ENCODE results near the gene RIMS1. TPM values are rescaled to one million over a fixed set of nuclear protein-coding genes. Genes with fewer than 3 reads are reported as not detected.

The RIMS1 gene
- total and polyA plus RNA-seq, 2 experiments from 2014 or later = 0.29 to 0.92 TPM

DNA sequence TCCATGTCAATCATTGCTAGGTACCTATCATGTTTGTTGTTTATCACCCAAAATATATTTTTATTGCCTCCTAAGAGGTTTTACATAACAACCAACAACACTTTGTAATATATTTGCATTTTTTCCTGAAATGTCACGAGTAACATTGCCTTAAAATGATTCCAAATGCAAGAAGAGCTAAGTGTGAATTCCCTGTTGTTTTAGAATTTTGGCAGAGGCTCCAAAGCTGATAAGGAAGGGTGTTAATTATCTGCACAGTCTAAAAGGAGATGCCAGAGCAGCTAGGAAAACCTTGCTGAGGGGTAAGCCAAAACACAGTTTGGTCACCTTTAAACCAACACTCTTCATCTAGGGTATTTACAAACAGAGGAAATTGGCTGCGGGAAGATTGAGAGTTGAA, 533.6 kb downstream of the RIMS1 start:
- H3K4me1 ChIP-seq (ENCODE audit: low read depth) = peaks cover 14% of the 10 kb centered on the region
- no peaks in the 10 kb centered on the region for H3K27me3 ChIP-seq
- H3K36me3 ChIP-seq = no peaks in the 10 kb centered on the region
- TF ChIP-seq, protein P1, sequence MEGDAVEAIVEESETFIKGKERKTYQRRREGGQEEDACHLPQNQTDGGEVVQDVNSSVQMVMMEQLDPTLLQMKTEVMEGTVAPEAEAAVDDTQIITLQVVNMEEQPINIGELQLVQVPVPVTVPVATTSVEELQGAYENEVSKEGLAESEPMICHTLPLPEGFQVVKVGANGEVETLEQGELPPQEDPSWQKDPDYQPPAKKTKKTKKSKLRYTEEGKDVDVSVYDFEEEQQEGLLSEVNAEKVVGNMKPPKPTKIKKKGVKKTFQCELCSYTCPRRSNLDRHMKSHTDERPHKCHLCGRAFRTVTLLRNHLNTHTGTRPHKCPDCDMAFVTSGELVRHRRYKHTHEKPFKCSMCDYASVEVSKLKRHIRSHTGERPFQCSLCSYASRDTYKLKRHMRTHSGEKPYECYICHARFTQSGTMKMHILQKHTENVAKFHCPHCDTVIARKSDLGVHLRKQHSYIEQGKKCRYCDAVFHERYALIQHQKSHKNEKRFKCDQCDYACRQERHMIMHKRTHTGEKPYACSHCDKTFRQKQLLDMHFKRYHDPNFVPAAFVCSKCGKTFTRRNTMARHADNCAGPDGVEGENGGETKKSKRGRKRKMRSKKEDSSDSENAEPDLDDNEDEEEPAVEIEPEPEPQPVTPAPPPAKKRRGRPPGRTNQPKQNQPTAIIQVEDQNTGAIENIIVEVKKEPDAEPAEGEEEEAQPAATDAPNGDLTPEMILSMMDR (IDR thresholded peaks at IDR 0.05; ENCODE audit: low read depth, low read length) = no peak
- no peak overlapping the region for H3K27ac ChIP-seq
- H3K9me3 ChIP-seq (ENCODE audit: low read depth) = no peaks in the 10 kb centered on the region
- no peak for DNase-seq (ENCODE audit: low read depth in 1 of 2, low spot score in 1 of 2)
- H3K4me3 ChIP-seq = no peak overlapping the region

DNA sequence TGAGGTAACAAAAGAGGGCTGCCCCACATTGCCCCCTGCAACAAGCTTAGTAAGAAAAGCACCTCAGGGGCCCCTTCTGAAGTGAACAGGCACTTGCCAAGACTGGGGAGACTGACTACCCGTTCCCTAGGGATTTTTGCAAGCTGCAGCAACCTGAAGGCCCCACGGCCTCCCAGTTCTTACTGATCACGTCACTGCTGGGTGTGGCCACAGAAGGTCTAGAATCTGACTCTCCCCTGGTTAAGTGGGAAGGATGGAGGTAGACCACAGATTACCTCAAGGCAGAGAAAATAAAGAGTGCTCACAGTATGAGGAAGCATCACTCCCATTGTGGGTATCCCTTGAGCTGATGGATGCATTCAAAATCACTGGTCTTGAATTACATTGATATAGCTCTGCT, 534.1 kb downstream of the RIMS1 start:
- Histone ChIP-seq H3K9me3 (ENCODE audit: low read depth) (no peaks in the 10 kb centered on the region), H3K4me1 (ENCODE audit: low read depth) (peaks cover 14% of the 10 kb centered on the region), H3K27me3 (no peaks in the 10 kb centered on the region), H3K36me3 (no peaks in the 10 kb centered on the region), H3K27ac (no peak overlapping the region), H3K4me3 (no peak overlapping the region)
- TF ChIP-seq, protein P1 (IDR thresholded peaks at IDR 0.05; ENCODE audit: low read depth, low read length) = no peak
- no peak for DNase-seq (ENCODE audit: low read depth in 1 of 2, low spot score in 1 of 2)

DNA sequence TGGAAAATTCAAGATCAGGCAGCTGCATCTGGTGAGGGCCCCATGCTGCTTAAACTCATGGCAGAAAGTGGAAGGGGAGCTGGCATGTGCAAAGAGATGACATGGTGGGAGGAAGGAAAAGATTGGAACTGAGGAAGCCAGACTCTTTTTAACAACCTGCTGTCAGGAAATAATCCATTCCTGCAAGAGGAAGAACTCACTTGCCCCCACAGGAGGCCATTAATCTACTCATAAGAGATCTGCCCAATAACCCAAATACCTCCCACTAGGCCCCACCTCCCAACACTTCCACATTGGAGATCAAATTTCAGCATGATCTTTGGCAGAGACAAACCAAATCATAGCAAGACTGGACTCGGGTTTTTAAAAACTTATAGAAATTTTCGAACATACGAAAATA, 535.0 kb downstream of the RIMS1 start:
- Histone ChIP-seq H3K36me3 (no peaks in the 10 kb centered on the region), H3K27ac (no peak overlapping the region), H3K27me3 (no peaks in the 10 kb centered on the region), H3K4me3 (no peak overlapping the region), H3K9me3 (ENCODE audit: low read depth) (no peaks in the 10 kb centered on the region), H3K4me1 (ENCODE audit: low read depth) (peaks cover 14% of the 10 kb centered on the region)
- TF ChIP-seq, protein P1 (IDR thresholded peaks at IDR 0.05; ENCODE audit: low read depth, low read length) = no peak
- DNase-seq (ENCODE audit: low read depth in 1 of 2, low spot score in 1 of 2) = no peak

DNA sequence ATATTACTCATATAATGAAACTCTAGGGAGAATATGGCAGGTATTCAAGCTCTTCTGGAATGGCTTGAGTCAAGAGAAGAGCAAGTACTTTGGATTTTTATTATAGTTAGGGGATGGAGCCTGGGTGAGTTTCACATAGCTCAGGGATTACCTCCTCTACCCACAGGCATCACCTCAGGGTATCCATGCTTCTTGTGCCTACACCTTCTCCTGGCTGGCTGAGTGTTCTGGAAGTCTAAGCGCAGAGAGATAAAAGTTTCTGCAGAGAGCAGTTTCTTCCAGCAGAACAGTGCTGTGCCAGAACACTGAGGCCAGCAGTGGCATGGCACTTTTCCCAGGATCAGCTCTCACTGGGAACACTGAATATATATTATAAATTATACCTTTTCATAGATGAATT, 535.8 kb downstream of the RIMS1 start:
- TF ChIP-seq, protein P1 (IDR thresholded peaks at IDR 0.05; ENCODE audit: low read depth, low read length) = no peak
- H3K27ac ChIP-seq = no peak overlapping the region
- no peaks in the 10 kb centered on the region for H3K36me3 ChIP-seq
- peaks cover 14% of the 10 kb centered on the region for H3K4me1 ChIP-seq (ENCODE audit: low read depth)
- no peaks in the 10 kb centered on the region for H3K27me3 ChIP-seq
- no peak overlapping the region for H3K4me3 ChIP-seq
- no peaks in the 10 kb centered on the region for H3K9me3 ChIP-seq (ENCODE audit: low read depth)
- no peak for DNase-seq (ENCODE audit: low read depth in 1 of 2, low spot score in 1 of 2)

DNA sequence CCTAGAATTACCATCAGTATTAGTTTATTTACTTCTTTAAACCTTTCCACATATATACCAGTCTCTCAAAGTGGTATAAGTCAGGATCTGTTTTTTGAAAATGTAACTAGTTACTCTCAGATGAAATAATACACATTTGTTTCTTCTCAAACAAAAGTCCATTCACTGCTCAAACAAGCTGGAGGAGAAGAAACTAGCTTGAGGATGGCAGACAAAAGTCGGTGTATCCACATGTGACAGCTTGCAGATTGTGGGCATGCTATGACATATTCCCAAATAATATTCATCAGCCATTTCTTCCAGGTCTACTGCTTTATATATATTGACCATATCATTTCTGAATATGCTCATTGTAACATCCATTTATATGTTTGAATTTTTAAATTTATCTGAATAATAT, 538.1 kb downstream of the RIMS1 start:
- DNase-seq (ENCODE audit: low read depth in 1 of 2, low spot score in 1 of 2) = no peak
- Histone ChIP-seq H3K27ac (no peak overlapping the region), H3K27me3 (no peaks in the 10 kb centered on the region), H3K36me3 (no peaks in the 10 kb centered on the region), H3K9me3 (ENCODE audit: low read depth) (no peaks in the 10 kb centered on the region), H3K4me1 (ENCODE audit: low read depth) (no peaks in the 10 kb centered on the region), H3K4me3 (no peak overlapping the region)
- TF ChIP-seq, protein P1 (IDR thresholded peaks at IDR 0.05; ENCODE audit: low read depth, low read length) = no peak
